NCI-H2171 (cell line): ENCODE results near the gene LITAF.
"Not testable (repeated sequence)": the region's sequence is repeated elsewhere in the genome, so short reads cannot be mapped to it uniquely, and the experiment has no call there.

Experiments
- DNase-seq: peaks from one replicate; lab custom pipeline; 2025; lab: John Stamatoyannopoulos, UW

Gene LITAF

DNA sequence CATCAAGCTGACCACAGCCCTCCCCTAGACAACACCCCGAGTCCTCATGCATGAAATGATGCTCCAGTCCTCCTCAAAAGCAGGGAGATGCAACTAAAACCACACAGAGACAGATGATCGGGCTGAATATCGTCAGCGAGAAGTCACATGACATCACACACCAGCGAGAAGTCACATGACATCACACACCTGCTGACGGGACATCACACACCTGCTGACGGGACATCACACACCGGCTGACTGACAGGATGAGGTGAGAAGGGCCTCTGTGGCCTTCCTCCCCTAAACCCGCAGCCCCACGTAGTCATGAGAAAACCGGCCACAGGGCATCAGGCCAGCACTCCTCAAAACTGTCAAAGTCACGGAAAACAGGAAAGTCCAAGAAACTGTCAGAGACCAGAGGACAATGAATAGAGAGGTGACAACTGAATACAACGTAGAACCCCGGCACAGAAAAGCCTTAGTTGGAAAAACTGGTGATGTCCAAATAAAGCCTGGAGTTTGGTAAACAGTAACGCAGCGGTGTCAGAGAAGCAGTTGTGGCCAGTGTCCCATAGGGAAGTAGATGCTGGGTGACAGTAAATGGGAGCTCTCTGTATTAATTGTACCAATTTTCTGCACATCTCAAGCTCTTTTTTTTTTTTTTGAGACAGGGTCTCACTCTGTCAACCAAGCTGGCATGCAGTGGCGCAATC is 14.3 kb downstream of the LITAF start:
- DNase-seq = no peak

DNA sequence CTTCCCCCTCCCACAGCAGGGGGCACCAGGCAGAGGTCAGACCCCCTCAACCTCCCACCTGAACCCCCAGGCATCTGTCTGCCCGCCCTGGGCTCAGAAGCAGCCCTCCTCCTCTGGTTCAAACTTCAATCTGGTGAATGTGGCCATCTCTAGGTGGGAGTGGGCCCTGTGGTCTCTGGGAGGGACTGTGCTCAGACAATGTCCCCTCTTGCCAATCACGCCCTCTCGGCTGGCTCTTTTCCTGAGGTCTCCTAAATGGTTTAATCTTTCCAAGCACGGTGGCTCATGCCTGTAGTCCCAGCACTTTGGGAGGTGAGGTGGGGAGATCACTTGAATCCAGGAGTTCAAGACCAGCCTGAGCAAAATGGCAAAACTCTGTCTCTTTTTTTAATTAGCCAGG is 15.2 kb downstream of the LITAF start:
- DNase-seq = no peak

DNA sequence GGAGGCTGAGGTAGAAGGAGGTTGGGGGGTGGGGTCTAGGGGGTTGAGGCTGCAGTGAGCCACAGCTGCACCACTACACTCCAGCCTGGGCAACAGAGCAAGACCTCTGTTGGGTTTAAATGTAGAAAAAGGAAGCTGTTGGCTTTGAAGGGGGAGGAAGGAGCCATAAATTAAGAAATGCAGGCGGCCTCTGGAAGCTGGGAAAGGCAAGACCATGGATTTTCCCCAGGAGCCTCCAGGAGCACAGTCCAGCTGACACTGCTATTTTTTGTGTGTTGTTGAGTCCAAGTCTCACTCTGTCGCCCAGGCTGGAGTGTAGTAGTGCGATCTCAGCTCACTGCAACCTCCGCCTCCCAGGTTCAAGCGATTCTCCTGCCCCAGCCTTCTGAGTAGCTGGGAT is 15.9 kb downstream of the LITAF start:
- DNase-seq = no peak

DNA sequence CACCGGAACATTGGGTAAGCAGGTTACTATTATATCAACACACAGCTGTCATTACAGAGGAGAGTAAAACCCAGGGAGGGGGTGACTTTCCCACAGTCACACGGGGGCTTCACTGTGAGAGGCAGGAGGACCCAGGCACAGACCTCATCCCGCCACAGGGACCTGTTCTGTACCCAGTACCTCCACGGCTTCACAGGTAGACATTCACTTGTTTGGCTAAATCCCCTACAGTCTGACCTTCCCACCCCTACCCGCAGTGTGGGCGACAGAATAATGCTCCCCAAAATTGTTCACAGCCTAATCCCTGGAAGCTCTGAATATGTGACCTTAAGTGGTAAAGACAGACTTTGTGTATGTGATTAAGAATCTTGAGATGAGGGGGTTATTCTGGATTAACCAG is 16.5 kb downstream of the LITAF start:
- no peak for DNase-seq

- DNase-seq = no peak
Observed at GRCh38 chr16:11566398-11566797, 20.3 kb downstream of the LITAF start.

- DNase-seq = no peak
Observed at GRCh38 chr16:11565665-11566064, 21.1 kb downstream of the LITAF start.

- no peak for DNase-seq
Observed at GRCh38 chr16:11564046-11564926, 22.4 kb downstream of the LITAF start.

GRCh38 chr16:11563493-11564040 is 23.2 kb downstream of the LITAF start:
- DNase-seq = no peak

DNA sequence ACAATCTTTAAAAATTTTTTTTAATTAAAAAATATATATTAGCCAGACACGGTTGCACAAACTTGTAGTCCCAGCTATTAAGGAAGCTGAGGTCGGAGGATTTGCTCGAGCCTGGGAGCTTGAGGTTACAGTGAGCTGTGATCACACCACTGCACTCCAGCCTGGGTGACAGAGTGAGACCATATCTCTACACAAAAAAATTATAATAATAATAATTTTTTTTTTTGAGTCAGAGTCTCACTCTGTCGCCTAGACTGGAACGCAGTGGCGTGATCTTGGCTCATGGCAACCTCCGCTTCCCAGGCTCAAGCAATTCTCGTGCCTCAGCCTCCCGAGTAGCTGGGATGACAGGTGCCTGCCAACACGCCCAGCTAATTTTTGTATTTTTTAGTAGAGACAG is 23.8 kb downstream of the LITAF start:
- no peak for DNase-seq

DNA sequence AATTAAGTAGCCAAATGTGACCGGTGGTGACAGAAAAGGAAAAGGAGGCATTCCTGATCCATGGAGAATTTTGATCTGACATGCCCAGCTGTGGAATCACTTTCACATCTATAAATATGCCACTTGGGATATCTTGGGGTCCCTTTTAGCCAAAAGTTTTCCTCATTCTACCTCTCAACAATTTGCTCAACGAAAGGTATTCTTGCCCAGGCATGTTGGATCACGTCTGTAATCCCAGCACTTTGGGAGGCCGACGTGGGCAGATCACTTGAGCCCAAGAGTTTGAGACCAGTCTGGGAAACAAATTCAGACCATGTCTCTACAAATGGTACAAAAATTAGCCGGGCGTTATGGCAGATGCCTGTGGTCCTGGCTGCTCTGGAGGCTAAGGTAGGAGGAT is 24.3 kb downstream of the LITAF start:
- DNase-seq = no peak

- no peak for DNase-seq
Observed at GRCh38 chr16:11561856-11562255, 24.9 kb downstream of the LITAF start.

DNA sequence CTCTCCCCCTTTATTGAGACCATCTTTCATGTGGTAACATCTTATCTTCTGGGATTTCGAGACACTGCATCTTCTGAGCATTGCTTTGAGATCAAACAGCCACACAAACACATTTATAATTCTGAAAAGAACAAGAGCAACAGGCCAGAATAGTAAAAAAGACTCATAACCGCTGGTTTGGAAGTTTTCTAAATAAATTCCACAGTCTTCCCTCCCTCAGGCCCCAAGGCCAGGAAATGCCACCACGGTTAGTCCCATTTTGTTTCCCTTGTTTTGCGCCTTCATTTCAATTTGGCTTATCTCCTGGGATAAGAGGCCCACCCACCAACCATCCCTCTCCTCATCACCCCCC is 25.3 kb downstream of the LITAF start:
- no peak for DNase-seq

GRCh38 chr16:11560701-11561453 is 25.8 kb downstream of the LITAF start:
- DNase-seq = no peak

GRCh38 chr16:11558308-11558823 is 28.4 kb downstream of the LITAF start:
- not testable (repeated sequence) for DNase-seq

GRCh38 chr16:11557801-11558200 is 28.9 kb downstream of the LITAF start:
- DNase-seq = no peak

DNA sequence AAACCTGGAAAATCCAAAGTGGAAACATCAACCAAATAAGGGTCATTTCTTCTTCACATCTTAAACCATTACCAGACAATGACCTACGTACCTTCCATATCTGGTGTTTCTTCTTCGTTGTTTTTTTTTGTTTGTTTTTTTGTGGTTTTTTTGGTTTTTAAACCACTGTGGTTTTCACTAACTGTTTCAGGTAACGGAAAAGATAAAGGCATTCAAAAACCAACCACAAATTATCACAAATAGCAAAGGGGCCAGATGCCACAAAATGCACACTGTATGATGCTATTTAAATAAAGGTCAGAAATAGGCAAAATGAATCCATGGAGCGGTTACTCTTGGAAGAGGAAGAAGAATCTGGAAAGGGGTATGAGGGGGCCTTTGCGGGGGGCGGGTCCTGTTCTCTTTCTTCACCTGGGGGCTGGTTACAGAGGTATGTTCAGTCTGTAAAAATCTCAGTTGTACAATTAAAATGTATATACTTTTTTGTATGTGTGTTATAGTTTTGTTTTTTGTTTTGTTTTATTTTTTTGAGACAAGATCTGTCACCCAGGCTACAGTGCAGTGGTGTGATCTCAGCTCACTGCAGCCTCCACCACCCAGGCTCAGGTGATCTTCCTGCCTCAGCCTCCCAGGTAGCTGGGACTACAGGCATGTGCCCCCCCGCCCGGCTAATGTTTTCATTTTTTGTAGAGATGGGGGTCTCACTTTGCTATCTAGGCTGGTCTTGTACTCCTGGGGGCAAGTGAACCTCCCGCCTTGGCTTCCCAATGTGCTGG is 29.6 kb downstream of the LITAF start:
- no peak for DNase-seq

- no peak for DNase-seq
Observed at GRCh38 chr16:11556214-11556819, 30.4 kb downstream of the LITAF start.

DNA sequence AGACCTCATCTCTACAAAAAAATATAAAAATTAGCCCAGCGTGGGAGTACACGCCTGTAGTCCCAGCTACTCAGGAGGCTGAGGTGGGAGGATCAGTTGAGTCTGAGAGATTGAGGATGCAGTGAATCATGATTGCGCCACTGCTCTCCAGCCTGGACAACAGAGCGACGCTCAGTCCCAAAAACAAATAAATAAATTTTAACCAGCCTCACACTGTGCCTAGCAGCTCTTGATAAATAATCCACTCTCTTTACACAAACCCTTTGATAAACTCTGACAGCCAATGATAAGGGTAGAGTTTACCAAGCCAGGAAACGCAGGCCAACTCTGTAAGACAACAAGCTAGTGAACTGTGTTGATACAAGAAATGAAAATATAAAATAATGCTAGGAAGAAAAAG is 32.7 kb downstream of the LITAF start:
- no peak for DNase-seq

GRCh38 chr16:11553371-11553770 is 33.3 kb downstream of the LITAF start:
- no peak for DNase-seq

DNA sequence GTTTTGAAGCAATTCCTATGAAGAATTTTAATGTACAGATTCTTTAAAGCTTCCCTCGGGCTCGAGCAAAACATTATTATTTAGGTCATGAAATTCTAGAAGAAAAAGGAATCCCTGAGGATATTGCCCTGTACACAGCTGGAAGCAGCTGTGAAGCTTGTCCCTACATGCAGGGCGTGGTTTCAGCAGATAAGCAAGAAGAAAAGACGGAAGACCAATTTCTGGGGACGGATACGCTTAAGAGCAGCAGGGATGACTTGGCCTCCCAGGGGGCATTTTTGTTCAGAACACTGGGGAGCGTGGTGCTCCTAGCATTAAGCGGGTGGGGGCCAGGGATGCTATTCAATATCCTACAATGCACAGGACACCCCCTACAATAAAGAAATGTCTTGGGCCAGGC is 34.3 kb downstream of the LITAF start:
- DNase-seq = no peak

GRCh38 chr16:11551842-11552241 is 34.9 kb downstream of the LITAF start:
- DNase-seq = no peak
